ENCODE results near the gene DLGAP1. TPM values are rescaled to one million over a fixed set of nuclear protein-coding genes. Genes with fewer than 3 reads are reported as not detected.

Gene DLGAP1
- total and polyA plus RNA-seq, 2 of the 8 experiments (the other 6 are each of a cell fraction or from before 2014, with no cell fraction given), result 11.8 to 16.9 TPM

DNA sequence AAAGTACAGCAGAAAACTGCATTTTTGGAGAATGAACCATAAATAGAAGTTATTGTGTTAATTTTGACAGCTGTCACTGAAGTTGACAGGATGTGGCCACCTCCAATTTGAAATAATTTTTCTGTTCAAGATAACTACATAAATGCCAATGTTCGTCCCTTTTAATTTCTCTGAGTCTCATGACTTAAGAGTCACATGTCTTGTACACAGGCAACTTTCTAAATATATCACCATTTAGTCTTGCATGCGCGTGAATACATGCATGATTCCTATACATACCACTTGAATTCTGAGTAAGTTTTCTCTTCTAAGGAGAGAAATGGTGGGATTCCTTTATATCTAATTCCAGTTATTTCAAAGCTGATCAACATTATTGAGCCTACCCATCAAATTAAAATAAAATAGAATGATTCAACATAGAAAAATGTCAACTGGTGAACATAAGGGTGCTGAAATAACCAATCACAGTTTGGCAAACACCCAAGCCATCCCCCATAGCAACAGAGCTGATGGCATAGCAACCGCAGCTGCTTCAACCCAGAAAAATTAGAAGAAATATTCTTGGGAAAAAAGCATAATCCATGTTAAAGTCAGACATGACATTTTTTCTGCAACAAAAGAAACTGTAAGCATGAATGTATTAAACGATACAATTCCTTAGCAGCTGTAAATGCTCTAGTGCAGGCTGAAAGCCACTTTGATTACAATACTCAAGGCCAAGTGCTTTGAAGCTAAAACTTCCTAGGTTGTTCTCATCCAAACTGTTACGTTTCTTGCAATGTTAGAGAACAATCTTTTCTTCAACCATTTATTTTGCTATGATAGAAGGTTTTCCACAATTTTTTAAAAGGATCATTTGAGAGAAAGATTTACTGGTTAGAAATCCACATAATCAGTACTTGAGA, 282.7 kb downstream of the DLGAP1 start (continued):
- TF ChIP-seq, protein P1, sequence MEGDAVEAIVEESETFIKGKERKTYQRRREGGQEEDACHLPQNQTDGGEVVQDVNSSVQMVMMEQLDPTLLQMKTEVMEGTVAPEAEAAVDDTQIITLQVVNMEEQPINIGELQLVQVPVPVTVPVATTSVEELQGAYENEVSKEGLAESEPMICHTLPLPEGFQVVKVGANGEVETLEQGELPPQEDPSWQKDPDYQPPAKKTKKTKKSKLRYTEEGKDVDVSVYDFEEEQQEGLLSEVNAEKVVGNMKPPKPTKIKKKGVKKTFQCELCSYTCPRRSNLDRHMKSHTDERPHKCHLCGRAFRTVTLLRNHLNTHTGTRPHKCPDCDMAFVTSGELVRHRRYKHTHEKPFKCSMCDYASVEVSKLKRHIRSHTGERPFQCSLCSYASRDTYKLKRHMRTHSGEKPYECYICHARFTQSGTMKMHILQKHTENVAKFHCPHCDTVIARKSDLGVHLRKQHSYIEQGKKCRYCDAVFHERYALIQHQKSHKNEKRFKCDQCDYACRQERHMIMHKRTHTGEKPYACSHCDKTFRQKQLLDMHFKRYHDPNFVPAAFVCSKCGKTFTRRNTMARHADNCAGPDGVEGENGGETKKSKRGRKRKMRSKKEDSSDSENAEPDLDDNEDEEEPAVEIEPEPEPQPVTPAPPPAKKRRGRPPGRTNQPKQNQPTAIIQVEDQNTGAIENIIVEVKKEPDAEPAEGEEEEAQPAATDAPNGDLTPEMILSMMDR (IDR thresholded peaks at IDR 0.05; ENCODE audit: control extremely low read depth in 1 of 3, insufficient read depth in 1 of 3, low read depth in 1 of 3, low read length in 3 of 3), result no peak
- no peak for TF ChIP-seq EZH2 (IDR thresholded peaks at IDR 0.05; ENCODE audit: low read depth, low read length, severe bottlenecking)
- TF ChIP-seq SP1 (IDR thresholded peaks at IDR 0.05; ENCODE audit: low read depth, low read length), result no peak
- TF ChIP-seq BRCA1 (IDR thresholded peaks at IDR 0.05; ENCODE audit: low read depth, low read length), result no peak
- TF ChIP-seq NANOG (IDR thresholded peaks at IDR 0.05; ENCODE audit: insufficient read depth, low read depth, low read length, poor library complexity, severe bottlenecking), result no peak
- no peak for TF ChIP-seq TAF7 (optimal IDR thresholded peaks at IDR 0.05; ENCODE audit: borderline replicate concordance, low read depth, low read length)
- TF ChIP-seq RFX5 (IDR thresholded peaks at IDR 0.05; ENCODE audit: borderline replicate concordance, low read depth, low read length), result no peak
- no peak for TF ChIP-seq SUZ12 (IDR thresholded peaks at IDR 0.05; ENCODE audit: low read length)
- TF ChIP-seq CHD1 (IDR thresholded peaks at IDR 0.05; ENCODE audit: low read depth, low read length), result no peak
